ENCODE data around the gene MPDU1. TPM values are rescaled to one million over a fixed set of nuclear protein-coding genes. Genes with fewer than 3 reads are reported as not detected.

The MPDU1 gene
- total and polyA plus RNA-seq, 10 of the 15 experiments (the other 5 are each of a cell fraction or from before 2014, with no cell fraction given), result 3.6 to 138 (median 78.9) TPM

GRCh38 chr17:7560172-7561027 lies 23.3 kb upstream of the MPDU1 start:
- peak; percentile 81 for FAIRE-seq
- H2AFZ ChIP-seq (ENCODE audit: control insufficient read depth, low read depth, low read length), result peak overlapping the region; percentile 52
- H3K79me2 ChIP-seq (ENCODE audit: control insufficient read depth, insufficient read depth, low read length), result peaks cover 32% of the 10 kb centered on the region
- WGBS (ENCODE audit: insufficient coverage, insufficient replicate concordance, low lambda C conversion rate, missing lambda C conversion rate), result 19% methylated on average over 22 of the region's 22 CpGs
- no peaks in the 10 kb centered on the region for H3K9me3 ChIP-seq (replicated peaks; ENCODE audit: control insufficient read depth, insufficient read depth, low read length)
- H3K27ac ChIP-seq (ENCODE audit: control insufficient read depth, insufficient read depth), result 0 out of 2 replicates have a peak overlapping the region, but pooled peaks have one; percentile 2
- ChIA-PET SMC1A (ENCODE audit: uncharacterized antibody, unreplicated experiment) (interaction anchor here (0.8 to 4.9 kb wide), 36 partner anchors 8 to 252 kb away, joined by 3 to 67 read pairs (median 5); partner anchors contain the start of genes CD68, TMEM102, TMEM95 and TNFSF12), POLR2A (interaction anchor here (0.5 to 4.2 kb wide), 20 partner anchors 8 to 231 kb away, joined by 3 to 36 read pairs (median 4); partner anchors contain the start of genes CD68, NEURL4, POLR2A and TMEM102), RAD21 (ENCODE audit: unreplicated experiment) (interaction anchor here (0.6 to 4.9 kb wide), 33 partner anchors 8 to 279 kb away, joined by 3 to 84 read pairs (median 5); partner anchors contain the start of genes ACAP1, CD68, CHRNB1 and FGF11), CTCF (interaction anchor here (0.6 to 6.2 kb wide), 49 partner anchors 8 to 282 kb away, joined by 3 to 192 read pairs (median 6); partner anchors contain the start of genes ACAP1, CD68, CHRNB1 and FGF11)
- H3K4me3 ChIP-seq, result peak overlapping the region; percentile 92; the same call in 1 of the 2 replicates
- H3K4me1 ChIP-seq (ENCODE audit: control insufficient read depth, insufficient read depth, low read length), result peaks cover 37% of the 10 kb centered on the region
- ATAC-seq, result peak; percentile 73
- BruUV-seq (replicated peaks), result no TSS peak
- H3K9ac ChIP-seq (ENCODE audit: control insufficient read depth, insufficient read depth, low read length), result peak overlapping the region; percentile 18; the same call in 1 of the 2 replicates
- in situ Hi-C loops (cut with MboI), result loop anchor here (25.0 kb wide), 1 partner anchor 523 kb away; the partner anchor contains the start of genes SLC16A11 and SLC16A13
- H3K27me3 ChIP-seq (replicated peaks in 1 of 2; ENCODE audit: control insufficient read depth in 2 of 2, insufficient read depth in 2 of 2, low read length in 1 of 2), result no peaks in the 10 kb centered on the region
- H4K20me1 ChIP-seq (ENCODE audit: control insufficient read depth, insufficient read depth), result no peaks in the 10 kb centered on the region
- intact Hi-C loops (cut with micrococcal nuclease; ENCODE audit: unreplicated experiment), result loop anchor here (1.0 to 5.0 kb wide), 6 partner anchors 12 to 204 kb away; partner anchors contain the start of genes FGF11 and TMEM102
- H3K4me2 ChIP-seq (ENCODE audit: control insufficient read depth, insufficient read depth), result peak overlapping the region; percentile 92
- H3K36me3 ChIP-seq (ENCODE audit: control insufficient read depth in 2 of 2, insufficient read depth in 2 of 2, low read length in 1 of 2), result peaks cover 7 to 10% of the 10 kb centered on the region in 2 experiments; a peak in 3 of 4 replicates
- no peak for DNase-seq (ENCODE audit: low read depth, low spot score)
- TF ChIP-seq PAX5 (IDR thresholded peaks at IDR 0.05; ENCODE audit: borderline replicate concordance, low read depth, low read length), result no peak
- TF ChIP-seq BHLHE40 (IDR thresholded peaks at IDR 0.05; ENCODE audit: borderline replicate concordance in 1 of 2, low read depth in 2 of 2, low read length in 1 of 2), result peak in 1 of 2 experiments; percentile 22; a peak in 1 of 4 replicates
- TF ChIP-seq MXI1 (IDR thresholded peaks at IDR 0.05; ENCODE audit: low read depth, low read length), result peak; percentile 43; the same call in 1 of the 2 replicates
- TF ChIP-seq NFIC (IDR thresholded peaks at IDR 0.05; ENCODE audit: low read depth, low read length), result no peak
- TF ChIP-seq SKIL (IDR thresholded peaks at IDR 0.05; ENCODE audit: low read depth, poor library complexity, severe bottlenecking), result no peak
- TF ChIP-seq RAD21 (IDR thresholded peaks at IDR 0.05; ENCODE audit: insufficient read depth, low read depth, low read length), result peak; percentile 33
- no peak for TF ChIP-seq EP300 (IDR thresholded peaks at IDR 0.05; ENCODE audit: borderline replicate concordance in 1 of 2, control insufficient read depth in 1 of 2, low read depth in 2 of 2, low read length in 2 of 2)
- TF ChIP-seq CTCF (IDR thresholded peaks at IDR 0.05 in 2 of 3, conservative IDR thresholded peaks at IDR 0.05 in 1 of 3; ENCODE audit: control insufficient read depth in 2 of 3, extremely low read depth in 1 of 3, insufficient read depth in 1 of 3, low read depth in 3 of 3, low read length in 3 of 3), result peak; percentile 68 to 93 (median 83)
- no peak for TF ChIP-seq CHD1 (IDR thresholded peaks at IDR 0.05; ENCODE audit: low read depth, low read length)
- peak; percentile 70; the same call in 1 of the 2 replicates for TF ChIP-seq SMARCA5 (IDR thresholded peaks at IDR 0.05)
- 0 out of 2 replicates have a peak, but pooled peaks have one; percentile 35 for TF ChIP-seq ZNF592 (IDR thresholded peaks at IDR 0.05)

Data from GM12878 (cell line).